Fibroblast of skin of abdomen (primary cell): ENCODE results near the gene ZBTB42.

Source experiments
- DNase-seq: peaks from one replicate; pipeline ENCODE4 v3.0.0-alpha.2; 2013

ZBTB42 gene

DNA sequence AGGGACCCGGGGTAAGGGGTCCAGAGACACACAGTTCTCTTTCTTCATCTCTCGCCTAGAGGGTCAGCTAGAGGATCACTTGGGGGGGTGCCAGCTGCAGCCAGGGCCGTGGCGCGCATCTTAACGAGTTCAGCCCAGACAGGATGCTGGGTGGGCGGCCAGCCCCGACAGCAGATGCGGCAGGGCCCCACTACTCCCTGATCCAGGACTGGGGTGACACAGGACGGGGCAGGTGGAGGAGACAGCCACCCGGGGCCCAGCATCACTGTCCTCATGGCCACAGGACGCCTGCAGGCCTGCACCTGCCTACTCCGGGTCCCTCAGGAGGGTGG, 18.1 kb upstream of the ZBTB42 start:
- DNase-seq = no peak

DNA sequence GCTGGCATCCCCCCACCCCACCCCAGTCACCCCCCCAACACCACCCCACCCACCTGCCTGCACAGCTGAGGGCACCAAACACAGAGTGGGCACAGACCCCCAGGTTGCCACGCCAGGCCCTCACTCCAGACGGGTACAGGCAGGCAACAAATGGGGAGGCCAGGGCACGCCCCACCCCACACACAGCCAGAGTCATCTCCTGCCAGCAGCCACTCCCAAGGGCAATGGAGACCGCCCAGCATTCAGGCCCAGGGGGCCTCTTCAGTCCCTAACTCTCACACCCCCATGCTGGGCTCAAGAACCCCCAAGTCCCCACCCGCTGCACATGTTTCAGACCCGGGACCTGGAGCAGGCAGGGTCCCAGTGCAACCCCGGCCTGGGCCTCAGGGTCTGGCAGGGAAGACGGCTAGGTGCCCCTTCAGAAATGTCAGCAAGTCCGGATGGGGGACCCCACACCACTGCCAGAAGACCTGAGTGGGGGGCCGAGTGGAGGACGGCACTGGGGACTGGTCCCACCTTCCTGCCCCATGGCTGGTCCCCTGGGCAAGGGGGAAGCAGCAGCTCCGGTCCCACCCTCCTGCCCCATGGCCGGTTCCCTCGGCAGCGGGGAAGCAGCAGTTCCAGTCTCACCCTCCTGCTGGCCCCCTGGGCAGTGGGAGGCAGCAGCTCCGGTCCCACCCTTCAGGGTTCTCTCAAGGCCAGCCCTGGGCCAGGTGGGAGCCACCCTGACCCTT, 17.2 kb upstream of the ZBTB42 start:
- no peak for DNase-seq

DNA sequence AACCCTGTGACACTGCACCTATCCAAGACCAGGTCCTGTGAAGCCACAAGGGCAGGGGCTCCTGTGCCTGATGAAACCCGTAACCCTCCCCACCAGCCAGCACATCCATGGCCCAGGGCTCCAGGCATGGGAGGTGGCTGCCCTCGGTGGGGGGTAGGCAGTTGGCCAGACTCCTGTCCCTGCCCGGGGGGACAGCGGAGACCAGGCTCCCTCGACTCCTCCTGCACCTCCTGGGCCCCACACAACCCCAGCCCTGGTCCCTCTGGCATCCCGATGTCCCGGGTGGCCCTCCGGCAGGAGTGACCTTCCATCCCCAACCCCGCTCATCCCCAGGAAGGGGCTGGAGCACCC, 16.7 kb upstream of the ZBTB42 start:
- no peak for DNase-seq

DNA sequence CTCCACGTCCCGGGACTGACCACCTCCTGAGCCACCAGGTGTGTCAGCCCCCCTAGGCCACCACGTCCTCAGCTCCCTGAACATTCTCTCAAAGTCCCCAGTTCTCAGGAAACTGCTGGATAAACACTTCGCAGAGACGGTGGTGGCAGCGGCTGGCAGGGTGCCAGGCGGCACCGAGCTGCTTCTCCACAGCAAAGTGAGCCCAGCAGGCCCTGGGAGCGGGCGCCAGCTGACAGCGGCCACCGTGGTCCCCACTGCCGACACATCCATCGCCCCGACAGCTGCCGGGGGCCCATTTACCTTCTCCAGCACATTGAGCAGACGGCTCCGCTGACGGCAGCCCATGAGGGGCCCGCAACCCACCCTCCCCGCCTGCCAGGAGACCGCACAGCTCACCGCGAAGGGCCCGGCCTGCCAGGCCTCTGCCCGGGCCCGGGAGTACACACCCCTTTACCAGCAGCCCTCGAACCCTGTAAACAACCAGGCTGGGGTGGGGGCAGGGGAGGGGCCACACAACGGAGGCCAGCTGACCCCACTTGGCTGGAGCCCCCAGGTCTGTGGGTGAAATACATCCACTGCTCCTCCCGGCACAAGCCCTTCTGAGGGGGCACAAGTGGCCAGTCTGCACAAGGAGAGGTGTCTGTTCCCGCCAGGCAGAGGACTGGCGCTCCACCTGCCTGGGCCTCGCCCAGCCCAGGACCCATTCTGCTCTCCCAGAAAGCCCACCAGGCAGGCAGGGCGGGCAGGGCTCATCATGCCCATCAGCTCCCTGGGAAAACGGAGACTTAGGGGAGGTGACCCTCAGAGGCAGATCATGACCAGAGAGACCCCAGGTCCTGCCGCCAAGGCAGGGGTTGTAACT, 15.8 kb upstream of the ZBTB42 start:
- no peak for DNase-seq

DNA sequence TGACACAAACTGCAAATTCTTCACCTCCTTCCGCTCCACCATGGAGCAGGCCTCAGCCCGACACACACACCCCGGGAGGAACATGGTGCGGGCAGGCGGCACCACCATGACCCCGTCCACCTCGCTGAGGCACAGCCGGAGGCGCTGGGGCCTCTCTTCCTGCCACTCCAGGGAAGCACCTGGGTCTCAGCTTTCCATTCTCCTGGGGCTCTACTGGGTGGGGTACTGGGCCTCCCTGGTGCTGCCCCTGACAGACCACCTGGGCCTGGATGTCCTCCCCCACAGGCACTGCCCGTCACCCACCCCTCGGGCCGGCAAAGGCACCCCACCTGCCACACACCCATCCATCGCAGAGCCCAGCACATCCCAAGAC, 15.2 kb upstream of the ZBTB42 start:
- no peak for DNase-seq

DNA sequence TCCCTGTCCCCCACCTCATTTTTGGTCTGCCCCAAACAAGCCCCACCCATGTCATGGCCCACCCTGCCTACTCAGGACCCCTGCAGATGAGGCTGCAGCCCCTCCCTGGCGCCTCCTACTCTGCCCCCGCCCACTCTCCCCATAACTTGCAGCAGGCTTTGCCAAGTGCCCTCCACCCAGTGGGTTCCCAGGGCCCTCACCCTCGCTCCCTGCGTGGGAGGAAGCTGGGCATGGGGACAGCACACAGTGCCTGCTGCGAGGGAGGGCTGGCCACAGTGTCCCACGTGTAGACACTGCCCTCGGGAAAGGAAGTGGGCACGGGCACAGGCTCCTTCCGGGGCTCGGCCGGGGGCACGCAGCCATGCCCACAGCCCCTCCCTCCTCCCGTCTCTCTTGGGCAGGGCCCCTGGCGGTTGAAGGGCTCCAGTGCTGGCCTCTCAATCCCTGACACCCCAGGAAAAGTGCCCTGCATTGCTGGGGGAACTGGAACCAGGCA, 14.8 kb upstream of the ZBTB42 start:
- no peak for DNase-seq

DNA sequence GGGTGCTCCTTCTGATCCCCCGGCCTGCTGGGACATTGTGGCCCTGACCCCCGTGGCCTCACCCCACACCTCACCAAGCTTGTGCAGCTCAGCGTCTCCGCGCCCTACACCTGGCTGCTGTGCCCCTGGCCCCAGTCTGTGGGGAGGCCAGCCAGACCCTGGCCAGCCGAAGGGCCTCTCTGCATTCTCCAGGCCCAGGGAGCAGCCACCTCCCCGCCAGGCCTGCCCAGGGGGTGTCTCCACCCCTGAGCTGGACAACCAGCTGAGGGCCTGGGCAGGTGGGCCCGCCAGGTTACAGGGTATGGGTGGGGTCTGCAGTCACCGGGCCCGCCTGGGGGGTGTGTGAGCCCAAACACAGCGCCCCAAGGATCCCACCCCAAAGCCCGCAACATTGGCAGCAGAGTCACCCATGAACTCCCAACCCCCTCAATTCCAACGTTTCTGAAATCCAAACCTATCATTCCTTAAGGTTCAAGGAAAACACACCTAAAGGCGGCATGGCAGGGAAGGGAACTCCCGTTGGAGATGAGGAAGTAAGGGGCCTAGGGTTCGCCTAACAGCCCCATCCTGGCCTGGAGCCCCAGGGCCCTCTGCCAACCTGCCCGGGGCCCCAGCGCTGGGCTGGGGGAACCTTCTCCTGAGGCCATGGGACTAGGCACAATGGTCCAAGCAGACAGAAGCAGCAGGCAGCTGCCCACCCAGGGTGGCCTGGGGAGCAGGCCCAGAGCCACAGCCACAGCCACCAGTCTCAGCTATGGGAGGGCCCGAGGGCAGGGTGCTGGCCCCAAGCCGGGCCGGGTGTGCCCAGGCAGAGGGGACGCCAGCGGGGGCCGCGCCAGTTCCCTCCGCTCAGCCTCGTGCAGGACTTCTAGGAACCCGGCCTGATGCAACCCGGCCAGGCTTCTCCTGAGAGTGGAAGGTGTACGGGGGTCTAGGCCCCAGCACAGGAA, 13.9 kb upstream of the ZBTB42 start:
- DNase-seq = no peak

DNA sequence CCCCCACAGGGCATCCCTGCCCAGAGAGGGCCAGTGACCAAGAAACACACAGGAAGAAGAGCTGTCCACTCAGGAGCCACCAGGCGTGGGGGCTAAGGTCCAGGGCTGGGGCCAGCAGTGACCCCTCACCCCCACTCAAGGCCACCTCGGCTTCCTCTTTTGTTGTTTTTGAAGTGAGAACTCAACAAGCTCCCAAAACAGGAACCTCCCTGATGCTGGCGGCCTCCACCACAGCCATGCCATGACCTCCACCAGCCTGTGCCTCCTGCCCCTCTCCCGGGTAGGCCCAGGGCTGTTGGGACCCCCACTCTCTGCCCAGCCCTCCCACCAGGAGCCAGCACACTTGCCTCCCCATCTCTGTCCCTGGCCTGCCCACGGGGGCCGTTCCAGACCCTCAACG, 13.2 kb upstream of the ZBTB42 start:
- no peak for DNase-seq

DNA sequence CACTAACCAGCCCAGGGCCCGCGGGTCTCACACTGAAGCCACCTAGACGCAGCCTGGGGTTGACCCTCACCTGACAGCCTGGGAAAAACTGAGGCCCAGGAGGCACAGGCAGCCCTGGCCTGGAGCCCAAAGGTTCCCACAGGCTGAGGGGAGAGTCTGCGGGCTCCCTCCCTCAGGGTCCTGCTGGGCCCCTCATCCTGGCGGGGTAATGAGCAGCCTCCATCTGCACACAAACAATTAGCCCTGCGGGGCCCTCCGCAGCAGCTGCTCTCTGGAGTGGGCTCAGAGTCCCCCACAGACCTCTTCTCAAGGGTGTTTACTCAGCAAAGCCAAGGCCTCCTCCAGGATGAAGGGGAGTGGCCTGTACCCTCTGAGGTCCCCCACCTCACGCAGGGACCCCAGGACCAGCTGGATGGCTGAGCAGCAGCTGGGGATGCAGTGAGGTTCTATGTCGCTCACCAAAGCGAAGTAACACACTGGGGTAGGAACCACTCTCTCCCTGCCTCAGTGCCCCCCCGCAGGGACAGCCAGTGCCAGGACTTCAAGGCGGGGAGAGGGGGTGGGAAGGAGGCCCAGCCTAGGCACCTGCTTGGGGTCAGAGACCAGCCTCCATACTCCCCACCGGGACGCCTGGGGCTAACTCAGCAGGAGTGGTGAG, 12.6 kb upstream of the ZBTB42 start:
- no peak for DNase-seq

DNA sequence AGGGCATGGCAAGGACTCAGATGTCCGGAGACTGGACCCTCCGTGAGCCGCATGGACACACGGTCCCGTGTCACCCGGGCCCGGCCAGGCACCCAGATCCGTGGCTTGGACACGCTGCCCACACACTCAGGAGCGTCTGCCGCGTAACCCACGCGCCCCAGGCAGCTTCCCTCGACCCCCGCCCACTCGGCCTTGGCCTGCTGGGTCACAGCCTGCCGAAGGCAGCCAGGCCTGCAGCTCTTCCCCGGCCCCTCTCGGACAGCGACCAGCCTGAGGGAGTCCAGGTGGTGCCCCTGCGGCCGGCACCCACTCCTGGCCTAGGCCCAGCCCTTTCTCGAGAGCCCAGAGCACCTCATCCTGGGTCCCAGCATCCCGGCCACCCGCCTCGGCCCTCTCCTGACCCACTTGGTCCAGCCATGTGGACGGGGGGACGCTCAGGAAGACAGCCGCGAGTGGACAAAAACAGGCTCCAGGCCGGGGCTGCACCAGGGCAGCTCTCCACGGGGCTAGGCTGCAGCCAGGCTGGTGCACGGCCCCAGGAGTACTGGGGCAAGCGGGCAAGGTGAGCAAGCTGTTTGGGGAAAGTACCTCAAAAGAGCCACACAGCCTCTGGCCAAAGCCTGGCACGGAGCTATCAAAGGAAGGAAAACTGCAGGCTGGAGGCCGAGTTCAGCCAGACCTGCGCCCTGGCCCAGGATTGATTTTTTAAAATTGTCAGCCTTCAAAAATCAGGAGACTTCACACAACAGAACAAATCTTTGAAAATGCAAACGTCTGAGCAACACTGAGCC, 11.8 kb upstream of the ZBTB42 start:
- DNase-seq = no peak

DNA sequence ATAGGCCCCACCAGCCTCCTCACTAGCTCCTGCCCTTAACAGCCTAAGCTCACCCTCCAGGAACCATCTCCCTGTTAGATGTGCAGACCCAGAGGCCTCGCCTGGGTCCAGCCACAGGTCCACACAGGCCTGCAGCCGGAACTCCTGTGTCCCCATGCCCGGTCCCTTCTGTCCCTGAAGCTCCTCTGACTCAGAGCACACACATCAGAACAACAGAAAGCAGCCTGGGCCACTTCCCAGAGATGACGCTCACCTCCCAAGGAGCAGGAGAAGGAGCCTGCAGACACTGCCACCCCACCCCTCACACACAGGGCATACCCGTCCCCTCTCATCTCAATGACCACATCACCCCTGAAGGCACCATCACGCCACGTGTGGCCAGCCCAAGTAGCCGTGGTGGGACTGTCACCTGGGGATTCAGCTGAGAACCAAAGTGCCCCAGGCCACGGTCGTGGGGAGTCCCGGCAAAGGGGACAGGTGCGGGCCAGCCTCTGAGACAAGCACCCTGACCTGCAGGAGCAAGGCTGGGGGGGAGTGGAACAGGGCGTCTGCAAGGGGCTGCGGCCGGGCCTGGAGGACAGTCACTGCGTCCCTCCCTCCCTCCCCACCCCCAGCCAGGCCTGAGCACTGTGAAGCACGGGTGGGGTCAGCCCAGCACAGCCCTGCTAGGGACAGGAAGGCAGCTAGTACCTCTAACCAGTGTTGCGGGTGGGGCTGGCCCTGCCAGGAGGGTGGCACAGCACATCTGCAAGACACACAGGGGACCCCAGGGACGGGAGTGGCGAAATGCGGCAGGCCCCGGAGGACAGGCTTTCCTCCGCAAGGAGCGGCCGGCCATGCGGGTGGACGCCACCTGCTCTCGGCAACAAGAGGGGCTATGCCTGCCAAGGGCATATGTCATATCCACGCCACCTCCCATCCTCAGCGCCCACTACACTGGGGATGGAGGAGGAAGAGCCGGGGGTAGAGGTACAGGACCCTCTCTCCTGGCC, 10.9 kb upstream of the ZBTB42 start:
- DNase-seq = no peak

DNA sequence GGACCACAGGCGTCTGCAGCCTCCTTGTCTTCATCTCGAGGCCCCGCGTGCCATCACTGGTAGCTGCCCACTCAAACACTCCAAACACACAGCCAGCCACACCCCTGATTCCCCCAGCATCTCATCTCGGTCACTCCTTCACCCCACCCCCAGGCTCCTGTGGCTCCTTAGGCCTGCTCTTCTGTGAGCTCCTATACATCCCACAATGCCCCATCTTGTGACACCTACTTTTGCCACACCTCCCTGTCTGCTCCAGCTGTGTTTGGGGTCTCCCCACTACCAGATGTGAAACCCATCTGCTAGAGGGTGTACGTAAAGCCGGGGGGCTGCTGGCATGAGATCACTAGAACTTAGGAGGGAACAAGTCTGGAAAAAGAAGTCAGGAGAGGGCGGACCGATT, 9.5 kb upstream of the ZBTB42 start:
- DNase-seq = no peak

DNA sequence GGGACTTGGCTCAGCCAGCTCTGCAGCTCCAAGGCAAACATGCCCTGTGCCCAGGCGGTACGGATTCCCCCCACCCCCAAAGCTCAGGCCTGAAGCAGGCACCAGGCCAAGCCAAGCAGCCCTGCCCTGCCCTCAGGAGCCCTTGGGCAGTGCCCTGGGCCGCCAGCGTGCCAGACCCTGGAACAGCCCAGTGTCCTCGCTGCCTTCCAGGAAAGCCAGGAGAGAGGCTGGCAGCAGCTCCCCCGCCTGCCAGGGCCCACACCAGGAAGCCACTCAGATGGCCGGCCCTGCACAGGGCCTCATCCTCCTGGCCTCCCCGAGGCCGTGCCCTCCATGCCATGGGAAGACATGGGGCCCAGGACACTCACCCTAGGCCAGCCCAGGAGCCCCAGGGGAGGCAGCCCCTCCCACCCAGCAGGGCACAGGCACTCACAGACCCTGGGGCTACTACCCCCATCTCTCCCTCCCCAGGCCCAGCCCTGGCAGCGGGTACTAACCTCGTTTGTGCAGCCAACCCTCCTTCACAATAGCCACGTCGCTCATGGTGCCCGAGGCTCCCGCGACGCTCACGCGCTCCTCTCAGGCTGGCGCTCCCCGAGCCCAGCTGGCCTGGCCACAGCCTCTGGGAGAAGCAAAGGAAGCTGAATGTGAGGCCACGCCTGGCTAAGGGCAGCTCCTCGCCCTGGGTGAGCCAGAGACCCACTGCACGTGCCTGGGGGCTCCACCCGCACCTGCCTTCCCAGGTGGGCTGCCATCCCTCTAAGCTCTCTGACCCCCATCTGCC, 8.6 kb upstream of the ZBTB42 start:
- DNase-seq = no peak

DNA sequence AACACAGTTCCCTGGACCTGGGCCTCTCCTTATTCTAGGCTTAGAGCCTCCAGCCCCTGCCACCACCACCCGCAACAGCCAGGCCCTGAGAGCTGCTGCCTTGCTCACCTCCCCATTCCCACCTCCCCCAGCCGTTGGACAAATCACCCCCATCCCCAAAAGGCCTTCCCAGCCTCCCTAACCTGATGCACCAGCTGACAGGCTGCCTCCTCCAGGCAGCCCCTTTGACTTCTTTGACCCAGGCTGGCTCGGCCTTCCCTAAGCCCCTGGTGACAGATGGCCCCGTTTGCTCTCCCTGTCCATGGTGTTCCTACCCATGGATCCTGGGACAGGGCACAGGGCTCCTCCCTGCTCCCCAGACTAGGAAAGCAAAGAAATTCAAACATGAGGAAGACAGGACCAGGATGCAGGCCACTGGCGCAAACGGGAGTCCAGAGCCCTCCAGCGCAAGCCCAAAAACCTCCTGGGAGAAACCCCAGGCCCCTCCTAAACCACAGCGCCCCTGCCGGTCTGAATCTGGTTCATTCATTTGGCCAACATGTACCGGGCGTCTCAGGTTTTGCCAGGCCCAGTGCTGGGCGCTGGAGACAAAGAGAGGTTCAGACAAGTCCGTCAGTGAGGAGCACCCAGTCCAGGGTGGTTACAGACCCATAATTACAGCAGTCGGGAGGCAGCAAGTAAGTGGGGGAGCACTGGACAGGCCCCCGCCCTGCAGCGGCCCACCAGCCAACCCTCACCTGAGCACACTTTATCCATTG, 7.8 kb upstream of the ZBTB42 start:
- DNase-seq = no peak

DNA sequence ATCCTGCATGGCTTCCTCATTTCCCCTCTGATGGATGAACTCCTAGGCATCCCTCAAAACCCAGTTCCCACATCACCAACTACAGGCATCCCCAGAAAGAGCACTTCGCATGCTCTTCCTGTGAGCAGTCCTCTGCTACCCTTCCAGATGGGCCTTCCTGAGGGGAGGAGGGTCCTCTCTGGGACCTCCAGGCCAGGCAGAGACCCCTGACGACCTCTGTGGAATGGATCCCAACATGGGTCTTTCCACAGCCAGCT, 7.3 kb upstream of the ZBTB42 start:
- DNase-seq = no peak

DNA sequence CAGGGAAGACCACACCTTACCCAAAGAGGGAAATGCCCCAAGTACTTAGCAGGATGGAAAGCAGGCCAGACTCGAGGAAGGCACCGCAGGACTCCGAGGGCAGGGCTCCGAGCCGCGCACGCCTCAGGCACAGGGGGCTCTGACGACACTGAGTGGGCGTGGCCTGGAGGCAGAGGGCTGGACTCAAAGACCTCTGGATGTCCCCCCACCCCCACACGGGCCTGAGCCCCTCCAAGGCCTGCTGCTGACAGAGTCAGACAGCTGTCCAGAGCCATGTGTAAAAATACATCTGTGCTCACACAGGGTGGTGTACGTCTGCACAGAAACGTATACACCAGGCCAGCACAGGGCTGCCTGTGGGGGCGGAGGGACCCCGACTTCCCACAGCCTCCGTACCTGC, 6.8 kb upstream of the ZBTB42 start:
- DNase-seq = peak; percentile 58

DNA sequence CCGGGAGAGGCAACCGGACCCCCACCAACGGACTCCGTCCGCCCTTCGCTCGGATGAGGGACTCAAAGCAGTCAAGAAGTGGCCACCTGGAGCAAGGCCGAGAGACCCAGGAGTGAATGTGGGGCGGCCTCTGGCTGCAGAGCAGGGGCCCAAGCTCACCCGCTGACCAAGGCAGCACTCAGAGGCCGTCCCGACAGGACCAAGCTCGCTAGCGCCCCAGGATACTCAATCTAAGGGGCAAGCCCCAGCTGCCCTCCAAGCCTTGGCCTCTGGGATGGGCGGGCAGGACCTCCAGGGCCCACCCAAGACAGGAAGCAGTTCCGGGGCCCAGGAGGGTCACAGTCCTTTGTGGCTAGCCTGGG, 6.3 kb upstream of the ZBTB42 start:
- no peak for DNase-seq

DNA sequence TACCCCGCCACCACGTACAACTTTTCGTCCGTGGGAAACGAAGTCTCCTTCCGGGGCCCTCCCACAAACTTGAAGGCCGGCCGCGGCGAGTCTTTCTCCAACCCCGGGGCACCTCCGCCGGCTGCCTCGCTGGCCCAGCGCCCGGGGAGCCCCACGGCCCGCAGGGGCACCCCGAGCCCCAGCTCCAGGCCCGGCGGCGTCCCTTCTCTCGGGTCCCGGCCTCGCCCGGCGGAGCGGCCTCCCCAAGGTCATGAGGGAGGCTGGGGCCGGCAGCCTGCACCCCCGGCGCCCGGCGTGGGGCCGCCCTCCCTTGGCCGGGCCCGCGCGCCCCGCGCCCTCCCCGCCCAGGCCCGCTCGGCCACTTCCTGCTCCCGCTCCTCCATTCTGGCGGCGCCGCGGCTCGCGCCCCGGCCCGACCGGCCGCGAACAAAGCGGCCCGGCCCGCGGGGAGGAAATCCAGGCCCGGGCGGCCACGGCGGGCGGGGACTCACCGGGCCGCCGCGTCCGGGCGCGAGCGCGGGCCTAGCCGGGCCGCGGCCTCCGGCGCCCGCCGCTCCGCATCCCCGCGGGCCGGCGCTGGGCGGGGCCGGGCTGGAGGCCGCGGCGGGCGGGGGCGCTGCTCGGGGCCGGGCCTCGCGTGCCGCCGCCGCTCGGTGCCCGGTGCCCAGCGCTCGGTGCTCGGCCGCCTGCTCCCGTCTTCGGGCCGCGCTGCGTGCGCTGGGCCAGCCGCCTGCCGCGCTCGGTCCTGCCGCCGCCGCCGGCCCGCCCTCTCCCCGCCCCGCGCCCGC, 5.7 kb upstream of the ZBTB42 start, which contains the start of gene AKT1:
Gene AKT1, minus strand, starts transcription at position 756 of the 788 bp plus-strand sequence. CDS start 3,105 bp downstream, outside the sequence.
- DNase-seq = no peak
